DOHH2 (cell line): ENCODE results near the gene DDHD1.

Experiments
- H3F3A ChIP-seq: fragments of 200-600 bp; sonication (generic), shearing (Covaris generic); 2 replicates; pipeline ENCODE4 v1.6.0; 2016; ENCODE audit warnings: antibody characterized with exemption, mild to moderate bottlenecking; ENCODE audit not compliant: control insufficient read depth, insufficient read depth
- H3K27ac ChIP-seq: fragments of 200-600 bp; sonication (generic); 2 replicates; pipeline ENCODE4 v1.5.1; 2014; ENCODE audit warnings: low read depth, mild to moderate bottlenecking, low read length, moderate library complexity
- H3K27me3 ChIP-seq: fragments of 200-600 bp; sonication (generic); 2 replicates; pipeline ENCODE4 v1.6.1; 2014; ENCODE audit warnings: mild to moderate bottlenecking, low read length, mixed read lengths; ENCODE audit not compliant: control insufficient read depth
- H3K36me3 ChIP-seq: fragments of 200-600 bp; sonication (generic); 2 replicates; pipeline ENCODE4 v1.6.1; 2014; ENCODE audit warnings: mild to moderate bottlenecking, low read length, moderate library complexity, mixed read lengths; ENCODE audit not compliant: control insufficient read depth
- H3K4me1 ChIP-seq: fragments of 200-600 bp; sonication (generic); 2 replicates; pipeline ENCODE4 v1.6.1; 2014; ENCODE audit warnings: mild to moderate bottlenecking, low read length, mixed read lengths; ENCODE audit not compliant: control insufficient read depth
- H3K4me2 ChIP-seq: fragments of 200-600 bp; sonication (generic); 2 replicates; pipeline ENCODE4 v1.6.0; 2014; ENCODE audit warnings: mild to moderate bottlenecking, low read length, moderate library complexity
- H3K4me3 ChIP-seq: fragments of 200-600 bp; sonication (generic); 2 replicates; pipeline ENCODE4 v1.5.1; 2014; ENCODE audit warnings: mild to moderate bottlenecking, low read length, mixed read lengths
- H3K79me2 ChIP-seq: fragments of 200-600 bp; sonication (generic); 2 replicates; pipeline ENCODE4 v1.6.1; 2014; ENCODE audit warnings: mild to moderate bottlenecking, low read length, mixed read lengths; ENCODE audit not compliant: control insufficient read depth
- H3K9me2 ChIP-seq: fragments of 200-600 bp; sonication (generic); replicated peaks from 2 replicates; pipeline ENCODE4 v1.6.1; 2014; ENCODE audit warnings: mild to moderate bottlenecking, low read length, mixed read lengths; ENCODE audit not compliant: control insufficient read depth
- H3K9me3 ChIP-seq: fragments of 200-600 bp; sonication (generic); 2 replicates; pipeline ENCODE4 v1.6.1; 2014; ENCODE audit warnings: antibody characterized with exemption, low read length, mixed read lengths; ENCODE audit not compliant: control insufficient read depth, insufficient read depth
- H4K20me1 ChIP-seq: fragments of 200-600 bp; sonication (generic); 2 replicates; pipeline ENCODE4 v1.6.0; 2014; ENCODE audit warnings: low read depth, mild to moderate bottlenecking, antibody characterized with exemption, low read length, moderate library complexity; ENCODE audit not compliant: control insufficient read depth, insufficient read depth
- EZH2phosphoT487 ChIP-seq: fragments of 200-600 bp; sonication (generic); IDR thresholded peaks from 2 replicates; pipeline ENCODE4 v1.6.1; 2017; ENCODE audit warnings: borderline replicate concordance, mild to moderate bottlenecking, antibody characterized with exemption, low read length, moderate library complexity, mixed read lengths
- TF ChIP-seq, protein P1 (sequence below): fragments of 200-600 bp; sonication (generic); IDR thresholded peaks from one replicate; pipeline ENCODE4 v1.5.1; 2014; ENCODE audit warnings: antibody characterized with exemption, mild to moderate bottlenecking, low read depth, low read length; ENCODE audit not compliant: poor library complexity, severe bottlenecking

The DDHD1 gene

DNA sequence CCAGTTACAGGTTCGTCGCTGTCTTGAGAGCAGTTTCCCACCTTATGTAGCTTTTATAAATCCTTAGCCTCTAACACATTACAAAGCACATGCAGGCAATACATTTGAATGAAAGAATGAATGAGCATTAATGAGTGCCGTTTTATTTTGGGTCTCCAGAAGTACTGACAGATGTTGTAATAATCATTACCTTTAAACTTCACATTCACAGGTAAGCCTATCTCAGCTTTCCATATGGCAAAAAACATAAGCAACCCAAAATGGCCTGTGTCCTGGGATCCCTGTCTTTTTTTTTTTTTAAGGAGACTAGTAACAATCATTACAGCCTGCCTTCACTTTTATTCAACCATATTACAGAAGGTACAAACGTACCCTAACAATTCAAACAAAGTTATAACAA, 149.3 kb downstream of the DDHD1 start:
- no peaks in the 10 kb centered on the region for H3K36me3 ChIP-seq
- no peaks in the 10 kb centered on the region for H3K79me2 ChIP-seq
- H3K4me3 ChIP-seq = no peak overlapping the region
- no peaks in the 10 kb centered on the region for H3K9me3 ChIP-seq
- no peaks in the 10 kb centered on the region for H3F3A ChIP-seq
- H3K9me2 ChIP-seq = no peaks in the 10 kb centered on the region; the same call in 1 of the 2 replicates
- H4K20me1 ChIP-seq = no peaks in the 10 kb centered on the region
- H3K27me3 ChIP-seq = peaks cover 3% of the 10 kb centered on the region
- TF ChIP-seq EZH2phosphoT487 = no peak
- TF ChIP-seq, protein P1, sequence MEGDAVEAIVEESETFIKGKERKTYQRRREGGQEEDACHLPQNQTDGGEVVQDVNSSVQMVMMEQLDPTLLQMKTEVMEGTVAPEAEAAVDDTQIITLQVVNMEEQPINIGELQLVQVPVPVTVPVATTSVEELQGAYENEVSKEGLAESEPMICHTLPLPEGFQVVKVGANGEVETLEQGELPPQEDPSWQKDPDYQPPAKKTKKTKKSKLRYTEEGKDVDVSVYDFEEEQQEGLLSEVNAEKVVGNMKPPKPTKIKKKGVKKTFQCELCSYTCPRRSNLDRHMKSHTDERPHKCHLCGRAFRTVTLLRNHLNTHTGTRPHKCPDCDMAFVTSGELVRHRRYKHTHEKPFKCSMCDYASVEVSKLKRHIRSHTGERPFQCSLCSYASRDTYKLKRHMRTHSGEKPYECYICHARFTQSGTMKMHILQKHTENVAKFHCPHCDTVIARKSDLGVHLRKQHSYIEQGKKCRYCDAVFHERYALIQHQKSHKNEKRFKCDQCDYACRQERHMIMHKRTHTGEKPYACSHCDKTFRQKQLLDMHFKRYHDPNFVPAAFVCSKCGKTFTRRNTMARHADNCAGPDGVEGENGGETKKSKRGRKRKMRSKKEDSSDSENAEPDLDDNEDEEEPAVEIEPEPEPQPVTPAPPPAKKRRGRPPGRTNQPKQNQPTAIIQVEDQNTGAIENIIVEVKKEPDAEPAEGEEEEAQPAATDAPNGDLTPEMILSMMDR = no peak
- H3K4me2 ChIP-seq = no peak overlapping the region
- no peak overlapping the region for H3K27ac ChIP-seq
- H3K4me1 ChIP-seq = no peaks in the 10 kb centered on the region

DNA sequence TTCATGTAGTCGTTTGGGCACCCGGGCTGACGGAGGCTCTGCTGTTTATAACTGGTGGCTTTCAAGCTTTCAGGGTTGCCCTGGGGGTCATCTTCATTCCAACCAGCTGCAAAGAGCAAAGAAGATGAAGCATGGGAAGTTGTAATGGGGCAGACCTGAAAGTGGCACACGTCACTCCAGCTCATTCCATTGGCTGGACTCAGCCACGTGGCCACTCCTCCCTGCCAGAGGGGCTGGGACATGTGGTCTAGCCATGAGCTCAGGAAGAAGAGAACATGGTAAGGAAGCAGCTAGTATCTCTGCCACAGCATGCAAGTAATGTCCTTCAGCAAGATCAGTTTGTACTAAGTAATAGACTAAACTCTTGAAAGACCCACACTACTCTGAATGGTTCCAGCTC, 150.5 kb downstream of the DDHD1 start:
- Histone ChIP-seq H3K79me2 (no peaks in the 10 kb centered on the region), H3K9me3 (no peaks in the 10 kb centered on the region), H4K20me1 (no peaks in the 10 kb centered on the region), H3K4me2 (no peak overlapping the region), H3K4me3 (no peak overlapping the region), H3K36me3 (no peaks in the 10 kb centered on the region), H3K9me2 (no peaks in the 10 kb centered on the region; the same call in 1 of the 2 replicates), H3F3A (no peaks in the 10 kb centered on the region), H3K27ac (no peak overlapping the region), H3K4me1 (no peaks in the 10 kb centered on the region), H3K27me3 (peaks cover 3% of the 10 kb centered on the region)
- no peak for TF ChIP-seq EZH2phosphoT487
- TF ChIP-seq, protein P1 = no peak

DNA sequence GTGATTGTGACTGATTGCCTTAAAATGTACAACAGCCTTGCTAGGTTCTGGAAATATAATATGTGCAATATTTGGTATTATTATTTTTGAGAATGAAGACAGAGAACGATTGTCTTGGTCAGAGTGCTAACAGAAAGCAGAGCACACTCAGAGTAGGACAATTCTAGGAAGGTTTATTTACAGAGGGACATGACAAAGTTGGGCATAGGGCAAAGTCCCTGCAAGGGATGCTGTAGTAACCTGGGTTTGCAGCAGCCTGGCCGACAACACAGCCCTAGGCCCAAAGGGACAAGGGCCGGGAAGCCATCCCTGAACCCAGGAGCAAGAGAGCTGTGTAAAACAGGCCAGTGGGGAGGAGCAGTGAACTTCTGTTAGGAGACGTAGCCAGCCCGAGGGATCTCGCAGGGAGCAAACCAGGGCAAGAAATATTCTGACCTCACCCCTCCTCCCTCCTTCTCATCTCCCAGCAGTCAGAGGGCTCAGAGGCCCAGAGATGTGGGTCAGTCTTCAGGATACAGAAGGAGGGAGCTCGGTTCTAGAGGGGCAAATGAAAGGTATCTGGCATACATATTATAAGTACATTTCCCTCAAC, 151.2 kb downstream of the DDHD1 start:
- H3K27ac ChIP-seq = no peak overlapping the region
- no peaks in the 10 kb centered on the region for H3K79me2 ChIP-seq
- H3K36me3 ChIP-seq = no peaks in the 10 kb centered on the region
- H3K4me2 ChIP-seq = no peak overlapping the region
- no peaks in the 10 kb centered on the region for H4K20me1 ChIP-seq
- H3K4me1 ChIP-seq = no peaks in the 10 kb centered on the region
- TF ChIP-seq EZH2phosphoT487 = no peak
- TF ChIP-seq, protein P1 = no peak
- no peaks in the 10 kb centered on the region; the same call in 1 of the 2 replicates for H3K9me2 ChIP-seq
- no peaks in the 10 kb centered on the region for H3F3A ChIP-seq
- peaks cover 3% of the 10 kb centered on the region for H3K27me3 ChIP-seq
- H3K4me3 ChIP-seq = no peak overlapping the region
- no peaks in the 10 kb centered on the region for H3K9me3 ChIP-seq
